ENCODE measurements around the gene LAYN. TPM values are rescaled to one million over a fixed set of nuclear protein-coding genes. Genes with fewer than 3 reads are reported as not detected.
A peak's percentile ranks its signal among the peaks of the same experiment; 100 is the strongest.

LAYN gene
- total RNA-seq, 8 experiments from 2014 or later, result 0.21 to 11.8 (median 0.54) TPM; not detected in 1

- 13 to 100% (median 78%) methylated on average over 2 to 5 of the region's 5 CpGs for WGBS, 10 experiments
- Histone ChIP-seq H3K4me3 (no peak overlapping the region), H3K27ac (no peak overlapping the region), H3K4me1 (replicated peaks in 1 of 2) (peaks cover 0 to 3% of the 10 kb centered on the region in 2 donors)
- in situ Hi-C loops (cut with MboI; ENCODE audit: low pct_unique_long_range_greater_than_20kb in 2 of 9, low sequenced_read_pairs in 9 of 9, unreplicated experiment in 9 of 9), result no loop called here
- ATAC-seq (replicated peaks in 6 of 8), result peak in 3 of 8 experiments; percentile 39 to 70 (median 56)
Observed at GRCh38 chr11:111557425-111558111, 17.0 kb downstream of the LAYN start.

GRCh38 chr11:111559800-111560464, 19.4 kb downstream of the LAYN start:
- no peak overlapping the region for H3K4me3 ChIP-seq
- in situ Hi-C loops (cut with MboI; ENCODE audit: low pct_unique_long_range_greater_than_20kb in 2 of 9, low sequenced_read_pairs in 9 of 9, unreplicated experiment in 9 of 9), result loop anchor here in 1 of 9 experiments (10.0 kb wide), 1 partner anchor 105 kb away; no protein-coding TSS in a partner anchor
- no peak overlapping the region for H3K27ac ChIP-seq
- H3K4me1 ChIP-seq (replicated peaks in 1 of 2), result peaks cover 0 to 3% of the 10 kb centered on the region in 2 donors
- peak in 5 of 8 experiments; percentile 47 to 74 (median 49) for ATAC-seq (replicated peaks in 6 of 8)
- WGBS, 10 experiments, result 75 to 100% (median 87%) methylated on average over 1 to 10 of the region's 11 CpGs

DNA sequence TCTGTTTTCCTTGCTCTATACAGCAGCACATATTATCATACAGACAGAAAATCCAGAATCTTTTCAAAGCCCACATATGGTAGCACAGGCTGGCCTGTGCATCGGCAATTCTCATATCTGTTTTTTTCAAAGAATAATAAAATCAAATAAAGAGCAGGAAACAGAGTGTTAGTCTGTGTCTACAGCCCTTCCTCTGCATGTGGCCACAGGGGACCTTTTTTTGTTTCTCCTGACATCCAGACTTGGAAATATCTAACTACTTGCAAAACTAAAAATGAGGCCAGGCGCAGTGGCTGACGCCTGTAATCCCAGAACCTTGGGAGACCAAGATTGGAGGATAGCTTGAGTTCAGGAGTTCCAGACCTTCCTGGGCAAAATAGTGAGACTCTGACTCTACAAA, 20.3 kb downstream of the LAYN start:
- peaks cover 0 to 3% of the 10 kb centered on the region in 2 donors for H3K4me1 ChIP-seq (replicated peaks in 1 of 2)
- H3K27ac ChIP-seq, result no peak overlapping the region
- in situ Hi-C loops (cut with MboI; ENCODE audit: low pct_unique_long_range_greater_than_20kb in 2 of 9, low sequenced_read_pairs in 9 of 9, unreplicated experiment in 9 of 9), result loop anchor here in 1 of 9 experiments (10.0 kb wide), 1 partner anchor 106 kb away; no protein-coding TSS in a partner anchor
- ATAC-seq (replicated peaks in 6 of 8), result no peak
- H3K4me3 ChIP-seq, result no peak overlapping the region
- 75 to 100% (median 100%) methylated on average over 1 to 3 of the region's 3 CpGs; no CpG with 5 or more reads in 5 of the 10 experiments for WGBS, 10 experiments

GRCh38 chr11:111561306-111561705, 20.8 kb downstream of the LAYN start:
- in situ Hi-C loops (cut with MboI; ENCODE audit: low pct_unique_long_range_greater_than_20kb in 2 of 9, low sequenced_read_pairs in 9 of 9, unreplicated experiment in 9 of 9), result loop anchor here in 1 of 9 experiments (10.0 kb wide), 1 partner anchor 107 kb away; no protein-coding TSS in a partner anchor
- H3K4me1 ChIP-seq (replicated peaks in 1 of 2), result peaks cover 0 to 3% of the 10 kb centered on the region in 2 donors
- no peak overlapping the region for H3K4me3 ChIP-seq
- ATAC-seq (replicated peaks in 6 of 8), result no peak
- 0 to 86% (median 80%) methylated on average over 1 to 3 of the region's 3 CpGs; no CpG with 5 or more reads in 1 of the 10 experiments for WGBS, 10 experiments
- H3K27ac ChIP-seq, result no peak overlapping the region

DNA sequence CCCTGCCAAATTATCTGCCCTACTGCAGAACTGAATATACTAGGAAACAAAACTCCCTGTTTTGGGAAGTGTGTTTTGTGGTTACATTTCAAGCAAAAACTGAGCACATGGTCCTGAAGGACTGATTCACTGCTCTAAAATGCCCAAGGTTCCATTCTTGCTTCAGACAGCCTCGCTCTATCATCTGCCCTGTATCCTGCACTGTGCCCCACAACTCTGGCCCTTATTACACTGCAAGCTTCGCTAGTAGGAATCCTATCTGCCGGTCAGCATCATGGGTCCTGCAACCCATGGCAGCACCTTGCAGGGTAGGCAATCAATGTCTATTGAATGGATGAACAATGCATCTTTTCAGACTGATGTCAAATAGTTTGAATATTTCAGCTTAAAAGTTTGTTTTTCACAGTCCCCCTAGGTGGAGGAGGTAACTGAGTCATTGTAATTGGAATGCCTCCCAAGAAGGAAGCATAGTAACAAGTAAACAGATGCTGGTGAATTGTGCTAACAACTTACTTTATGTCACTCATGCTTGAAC, 21.3 kb downstream of the LAYN start:
- H3K27ac ChIP-seq, result no peak overlapping the region
- ATAC-seq (replicated peaks in 6 of 8), result peak in 4 of 8 experiments; percentile 36 to 72 (median 60)
- in situ Hi-C loops (cut with MboI; ENCODE audit: low pct_unique_long_range_greater_than_20kb in 2 of 9, low sequenced_read_pairs in 9 of 9, unreplicated experiment in 9 of 9), result loop anchor here in 1 of 9 experiments (10.0 kb wide), 1 partner anchor 107 kb away; no protein-coding TSS in a partner anchor

DNA sequence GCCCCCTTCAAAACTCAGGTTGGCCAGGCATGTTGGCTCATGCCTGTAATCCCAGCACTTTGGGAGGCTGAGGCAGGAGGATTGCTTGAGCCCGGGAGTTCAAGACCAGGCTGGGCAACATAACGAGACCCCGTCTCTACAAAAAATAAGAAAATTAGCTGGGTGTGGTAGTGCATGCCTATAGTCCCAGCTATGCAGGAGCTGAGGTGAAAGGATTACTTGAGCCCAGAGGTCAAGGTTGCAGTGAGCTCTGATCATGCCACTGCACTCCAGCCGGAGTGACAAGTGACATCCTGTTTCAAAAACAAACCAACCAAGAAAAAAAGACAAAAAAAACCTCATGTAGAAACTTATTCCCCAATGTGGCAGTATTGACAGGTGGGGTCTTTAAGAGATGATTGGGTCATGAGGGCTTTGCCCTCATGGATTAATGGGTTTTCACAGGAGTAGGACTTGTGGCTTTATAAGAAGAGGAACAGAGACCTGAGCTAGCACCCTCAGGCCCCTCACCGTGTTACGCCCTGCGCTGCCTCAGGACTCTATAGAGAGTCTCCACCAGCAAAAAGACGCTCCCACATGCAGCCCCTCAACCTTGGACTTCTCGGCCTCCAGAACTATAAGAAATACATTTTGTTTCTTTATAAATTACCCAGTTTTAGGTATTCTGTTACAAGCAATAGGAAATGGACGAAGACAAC, 22.3 kb downstream of the LAYN start:
- no peak overlapping the region for H3K27ac ChIP-seq
- WGBS, 10 experiments, result 69 to 100% (median 91%) methylated on average over 2 to 8 of the region's 10 CpGs; no CpG with 5 or more reads in 1 of the 10 experiments
- ATAC-seq (replicated peaks in 6 of 8), result no peak
- in situ Hi-C loops (cut with MboI; ENCODE audit: low pct_unique_long_range_greater_than_20kb in 2 of 9, low sequenced_read_pairs in 9 of 9, unreplicated experiment in 9 of 9), result loop anchor here in 1 of 9 experiments (10.0 kb wide), 1 partner anchor 108 kb away; no protein-coding TSS in a partner anchor
- H3K4me3 ChIP-seq, result no peak overlapping the region
- peaks cover 0 to 3% of the 10 kb centered on the region in 2 donors for H3K4me1 ChIP-seq (replicated peaks in 1 of 2)

More for the DNA sequence above, 21.3 kb downstream of the LAYN start:
- peaks cover 0 to 3% of the 10 kb centered on the region in 2 donors for H3K4me1 ChIP-seq (replicated peaks in 1 of 2)
- H3K4me3 ChIP-seq, result no peak overlapping the region
- WGBS, 10 experiments, result 0 to 100% (median 63%) methylated on average over 1 to 3 of the region's 3 CpGs; no CpG with 5 or more reads in 2 of the 10 experiments

DNA sequence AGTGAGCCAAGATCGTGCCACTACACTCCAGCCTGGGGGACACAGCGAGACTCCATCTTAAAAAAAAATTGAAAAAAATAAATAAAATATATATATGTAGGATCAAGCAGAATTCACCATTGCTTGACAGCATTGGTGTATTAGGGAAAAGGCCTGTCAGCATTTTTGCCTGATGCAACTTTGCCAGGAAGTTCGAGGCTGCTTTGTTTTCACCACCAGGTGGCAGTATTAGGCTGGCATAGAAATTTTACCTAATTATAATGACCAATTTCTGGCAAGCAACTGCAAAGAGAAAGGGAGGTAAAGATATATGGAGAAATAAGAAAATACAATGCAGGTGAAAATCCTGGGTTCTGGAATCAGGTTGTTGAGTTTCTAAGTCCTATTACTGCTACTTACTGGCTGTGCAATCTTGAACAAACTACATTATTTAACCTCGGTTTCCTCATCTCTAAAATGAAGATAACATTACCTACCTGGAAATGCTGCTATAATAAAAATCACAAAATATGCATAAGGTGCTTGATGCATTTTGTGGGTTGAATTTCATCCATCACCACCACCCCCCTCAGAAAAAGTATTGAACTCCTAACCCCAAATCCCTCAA, 24.7 kb downstream of the LAYN start:
- whole genome bisulfite sequencing, 10 experiments, result 25 to 100% (median 67%) methylated on average over 1 to 4 of the region's 4 CpGs; no CpG with 5 or more reads in 1 of the 10 experiments
- Histone ChIP-seq H3K4me3 (no peak overlapping the region), H3K4me1 (replicated peaks in 1 of 2) (peaks cover 7 to 9% of the 10 kb centered on the region in 2 donors), H3K27ac (no peak overlapping the region)
- peak in 4 of 8 experiments; percentile 20 to 52 (median 30) for ATAC-seq (replicated peaks in 6 of 8)
- in situ Hi-C loops (cut with MboI; ENCODE audit: low pct_unique_long_range_greater_than_20kb in 2 of 9, low sequenced_read_pairs in 9 of 9, unreplicated experiment in 9 of 9), result loop anchor here in 1 of 9 experiments (10.0 kb wide), 1 partner anchor 110 kb away; no protein-coding TSS in a partner anchor

DNA sequence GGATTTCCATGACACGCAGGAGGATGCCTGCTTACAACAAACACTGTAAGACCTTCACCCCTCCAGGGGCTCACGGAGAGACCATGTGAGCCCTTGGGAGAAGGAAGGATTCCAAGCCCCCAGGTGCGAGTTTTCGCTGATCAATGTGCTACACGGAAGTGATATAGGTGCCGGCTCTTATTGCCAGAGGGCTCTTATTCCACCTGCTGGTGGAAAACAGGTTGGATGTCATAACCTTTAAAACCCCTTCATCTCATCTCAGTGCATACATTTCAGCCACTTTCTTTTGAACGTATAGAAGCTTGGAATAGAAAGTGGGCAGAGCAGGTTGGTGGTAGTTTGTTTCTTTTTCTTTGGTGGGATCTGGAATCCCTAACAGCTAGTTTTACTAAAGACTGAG, 25.8 kb downstream of the LAYN start:
- in situ Hi-C loops (cut with MboI; ENCODE audit: low pct_unique_long_range_greater_than_20kb in 2 of 9, low sequenced_read_pairs in 9 of 9, unreplicated experiment in 9 of 9), result loop anchor here in 1 of 9 experiments (10.0 kb wide), 1 partner anchor 112 kb away; no protein-coding TSS in a partner anchor
- WGBS, 10 experiments, result 0 to 88% (median 83%) methylated on average over 1 to 6 of the region's 7 CpGs; no CpG with 5 or more reads in 2 of the 10 experiments
- peaks cover 7 to 13% of the 10 kb centered on the region in 2 donors for H3K4me1 ChIP-seq (replicated peaks in 1 of 2)
- no peak for ATAC-seq (replicated peaks in 6 of 8)
- H3K4me3 ChIP-seq, result no peak overlapping the region
- H3K27ac ChIP-seq, result no peak overlapping the region

GRCh38 chr11:111569476-111569875, 29.0 kb downstream of the LAYN start:
- ATAC-seq (replicated peaks in 6 of 8), result no peak
- WGBS, 10 experiments, result 0 to 89% (median 55%) methylated on average over 1 to 4 of the region's 4 CpGs; no CpG with 5 or more reads in 1 of the 10 experiments
- H3K4me3 ChIP-seq, result no peak overlapping the region
- in situ Hi-C loops (cut with MboI; ENCODE audit: low pct_unique_long_range_greater_than_20kb in 2 of 9, low sequenced_read_pairs in 9 of 9, unreplicated experiment in 9 of 9), result loop anchor here in 1 of 9 experiments (10.0 kb wide), 1 partner anchor 115 kb away; no protein-coding TSS in a partner anchor
- peaks cover 7 to 14% of the 10 kb centered on the region in 2 donors for H3K4me1 ChIP-seq (replicated peaks in 1 of 2)
- H3K27ac ChIP-seq, result no peak overlapping the region

DNA sequence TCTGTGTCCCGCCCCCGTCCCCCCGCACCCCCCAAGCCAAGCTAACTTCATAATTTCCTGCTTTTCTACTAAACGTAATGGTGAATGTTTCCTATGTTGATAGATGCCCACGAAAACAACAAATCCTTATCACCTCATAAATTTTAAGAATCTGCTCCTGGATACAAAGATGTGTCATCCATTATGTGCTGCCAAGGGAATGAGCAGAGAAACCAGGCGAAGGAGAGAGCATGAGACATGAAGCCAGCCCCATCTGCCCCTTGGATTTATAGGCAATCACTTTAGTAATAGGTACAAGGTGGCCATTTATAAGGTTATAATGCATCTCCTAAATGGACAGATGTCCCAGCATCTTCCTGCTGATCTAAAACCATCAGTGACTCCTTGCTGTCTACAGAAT, 30.3 kb downstream of the LAYN start:
- Histone ChIP-seq H3K4me1 (replicated peaks in 1 of 2) (peaks cover 10 to 21% of the 10 kb centered on the region in 2 donors), H3K4me3 (no peak overlapping the region), H3K27ac (no peak overlapping the region)
- in situ Hi-C loops (cut with MboI; ENCODE audit: low pct_unique_long_range_greater_than_20kb in 2 of 9, low sequenced_read_pairs in 9 of 9, unreplicated experiment in 9 of 9), result no loop called here
- no peak for ATAC-seq (replicated peaks in 6 of 8)
- 0 to 83% (median 80%) methylated on average over 1 to 4 of the region's 6 CpGs; no CpG with 5 or more reads in 6 of the 10 experiments for WGBS, 10 experiments

GRCh38 chr11:111571829-111572501, 31.4 kb downstream of the LAYN start:
- ATAC-seq (replicated peaks in 6 of 8), result peak in 1 of 8 experiments; percentile 5
- in situ Hi-C loops (cut with MboI; ENCODE audit: low pct_unique_long_range_greater_than_20kb in 2 of 9, low sequenced_read_pairs in 9 of 9, unreplicated experiment in 9 of 9), result no loop called here
- H3K4me1 ChIP-seq (replicated peaks in 1 of 2), result peaks cover 10 to 21% of the 10 kb centered on the region in 2 donors
- no peak overlapping the region for H3K4me3 ChIP-seq
- H3K27ac ChIP-seq, result no peak overlapping the region
- WGBS, 10 experiments, result 0 to 100% (median 70%) methylated on average over 1 to 5 of the region's 6 CpGs; no CpG with 5 or more reads in 1 of the 10 experiments
